Right lobe of liver (tissue), 4 donors: Measurements from ENCODE around the gene ARSG.

Experiments
- POLR2A ChIP-seq: fragments of 450-650 bp; IDR thresholded peaks from one replicate; pipeline ENCODE4 v1.6.1; 2017; ENCODE audit warnings: antibody characterized with exemption, mild to moderate bottlenecking
- TF ChIP-seq, protein P1 (sequence below), 4 donors: fragments of 200-600 bp in 3 of 4; fragments of 450-650 bp in 1 of 4; IDR thresholded peaks; one replicate each; pipeline versions ENCODE4 v1.5.1 to v1.8.0; 2016 to 2022; ENCODE audit warnings: antibody characterized with exemption in 4 of 4, mild to moderate bottlenecking in 2 of 4
- donor health status: DM: no; HTN: no; CAD: no.
- donor health status: DM: no; HTN: no; CAD: no.
- donor health status: DM: no; HTN: yes; CAD: no.

DNA sequence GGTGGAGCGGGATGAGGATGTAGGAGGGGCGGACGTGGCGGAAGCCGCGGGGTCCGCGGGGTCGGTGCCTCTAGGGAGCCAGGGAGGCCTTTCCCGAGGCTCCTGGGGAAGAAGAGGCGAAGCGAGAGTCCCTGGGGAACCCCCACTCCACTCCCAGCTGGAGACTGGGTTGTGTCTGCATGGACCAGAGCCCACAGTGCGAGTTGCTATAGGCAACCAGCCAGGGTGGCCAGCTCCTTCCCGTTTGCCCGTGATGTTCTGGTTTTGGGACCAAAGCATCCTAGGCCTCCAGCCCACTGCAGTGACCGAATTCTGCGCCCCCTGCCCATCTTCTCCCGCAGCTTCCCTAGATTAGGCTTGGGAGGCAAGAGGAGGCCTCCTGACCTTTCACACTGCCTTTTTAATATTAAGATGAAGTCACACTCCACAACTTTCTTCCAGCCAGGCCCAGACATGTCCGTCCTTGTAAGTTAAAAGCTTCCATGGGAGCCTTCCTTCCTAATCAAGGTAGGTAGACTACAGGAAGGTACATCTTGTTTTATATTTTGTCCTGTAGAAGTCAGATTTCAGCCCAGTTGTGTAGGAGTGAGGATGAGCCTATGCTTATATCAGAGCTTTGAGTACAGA is 43.0 kb upstream of the ARSG start:
- no peak for TF ChIP-seq POLR2A
- TF ChIP-seq, protein P1, sequence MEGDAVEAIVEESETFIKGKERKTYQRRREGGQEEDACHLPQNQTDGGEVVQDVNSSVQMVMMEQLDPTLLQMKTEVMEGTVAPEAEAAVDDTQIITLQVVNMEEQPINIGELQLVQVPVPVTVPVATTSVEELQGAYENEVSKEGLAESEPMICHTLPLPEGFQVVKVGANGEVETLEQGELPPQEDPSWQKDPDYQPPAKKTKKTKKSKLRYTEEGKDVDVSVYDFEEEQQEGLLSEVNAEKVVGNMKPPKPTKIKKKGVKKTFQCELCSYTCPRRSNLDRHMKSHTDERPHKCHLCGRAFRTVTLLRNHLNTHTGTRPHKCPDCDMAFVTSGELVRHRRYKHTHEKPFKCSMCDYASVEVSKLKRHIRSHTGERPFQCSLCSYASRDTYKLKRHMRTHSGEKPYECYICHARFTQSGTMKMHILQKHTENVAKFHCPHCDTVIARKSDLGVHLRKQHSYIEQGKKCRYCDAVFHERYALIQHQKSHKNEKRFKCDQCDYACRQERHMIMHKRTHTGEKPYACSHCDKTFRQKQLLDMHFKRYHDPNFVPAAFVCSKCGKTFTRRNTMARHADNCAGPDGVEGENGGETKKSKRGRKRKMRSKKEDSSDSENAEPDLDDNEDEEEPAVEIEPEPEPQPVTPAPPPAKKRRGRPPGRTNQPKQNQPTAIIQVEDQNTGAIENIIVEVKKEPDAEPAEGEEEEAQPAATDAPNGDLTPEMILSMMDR (IDR thresholded peaks at IDR 0.05): no peak
